ENCODE results near the gene CASQ1. TPM values are rescaled to one million over a fixed set of nuclear protein-coding genes. Genes with fewer than 3 reads are reported as not detected.

CASQ1 gene
- total RNA-seq, 1 donor from 2014 or later: 1.7 TPM

DNA sequence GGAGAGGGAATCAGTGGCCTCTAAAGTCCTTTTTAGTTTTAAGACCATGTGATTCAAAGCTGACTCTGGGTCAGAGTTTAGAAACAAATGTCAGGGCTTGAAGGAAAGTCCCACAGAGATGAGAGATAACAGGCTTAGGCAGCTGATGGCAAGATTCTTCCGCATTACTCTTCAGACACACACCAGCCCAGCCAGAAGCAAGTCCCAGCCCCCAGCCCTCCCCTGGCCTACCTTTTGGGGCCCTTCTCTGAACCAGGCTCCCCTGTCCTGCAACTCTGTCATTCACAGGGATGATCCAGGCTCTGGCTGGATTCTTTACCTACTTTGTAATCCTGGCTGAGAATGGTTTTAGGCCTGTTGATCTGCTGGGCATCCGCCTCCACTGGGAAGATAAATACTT is 13.1 kb upstream of the CASQ1 start:
- DNase-seq (ENCODE audit: low read depth) (no peak), FAIRE-seq (no peak)
- Histone ChIP-seq H2AFZ (ENCODE audit: low read depth, low read length) (no peak overlapping the region), H3K4me2 (ENCODE audit: low read length) (no peak overlapping the region), H3K79me2 (ENCODE audit: insufficient read depth, low read length) (no peaks in the 10 kb centered on the region), H3K4me1 (ENCODE audit: insufficient read depth, low read length) (no peaks in the 10 kb centered on the region), H3K27ac (ENCODE audit: low read depth, low read length) (no peak overlapping the region), H3K9ac (ENCODE audit: low read length) (no peak overlapping the region), H3K9me3 (ENCODE audit: insufficient read depth, low read depth, low read length) (no peaks in the 10 kb centered on the region), H3K27me3 (ENCODE audit: insufficient read depth, low read length) (peaks cover 5% of the 10 kb centered on the region), H3K36me3 (ENCODE audit: insufficient read depth, low read length) (no peaks in the 10 kb centered on the region), H3K4me3 (ENCODE audit: insufficient read depth, low read depth, low read length) (no peak overlapping the region), H4K20me1 (ENCODE audit: insufficient read depth, low read length) (no peaks in the 10 kb centered on the region)
- no peak for TF ChIP-seq EZH2 (IDR thresholded peaks at IDR 0.05; ENCODE audit: insufficient read depth, low read length)
- TF ChIP-seq, protein P1, sequence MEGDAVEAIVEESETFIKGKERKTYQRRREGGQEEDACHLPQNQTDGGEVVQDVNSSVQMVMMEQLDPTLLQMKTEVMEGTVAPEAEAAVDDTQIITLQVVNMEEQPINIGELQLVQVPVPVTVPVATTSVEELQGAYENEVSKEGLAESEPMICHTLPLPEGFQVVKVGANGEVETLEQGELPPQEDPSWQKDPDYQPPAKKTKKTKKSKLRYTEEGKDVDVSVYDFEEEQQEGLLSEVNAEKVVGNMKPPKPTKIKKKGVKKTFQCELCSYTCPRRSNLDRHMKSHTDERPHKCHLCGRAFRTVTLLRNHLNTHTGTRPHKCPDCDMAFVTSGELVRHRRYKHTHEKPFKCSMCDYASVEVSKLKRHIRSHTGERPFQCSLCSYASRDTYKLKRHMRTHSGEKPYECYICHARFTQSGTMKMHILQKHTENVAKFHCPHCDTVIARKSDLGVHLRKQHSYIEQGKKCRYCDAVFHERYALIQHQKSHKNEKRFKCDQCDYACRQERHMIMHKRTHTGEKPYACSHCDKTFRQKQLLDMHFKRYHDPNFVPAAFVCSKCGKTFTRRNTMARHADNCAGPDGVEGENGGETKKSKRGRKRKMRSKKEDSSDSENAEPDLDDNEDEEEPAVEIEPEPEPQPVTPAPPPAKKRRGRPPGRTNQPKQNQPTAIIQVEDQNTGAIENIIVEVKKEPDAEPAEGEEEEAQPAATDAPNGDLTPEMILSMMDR (IDR thresholded peaks at IDR 0.05; ENCODE audit: insufficient read depth, low read depth, low read length): no peak
- Mint-ChIP-seq H3K27me3 (ENCODE audit: low read depth, unreplicated experiment) (peaks cover 23% of the 10 kb centered on the region), H3K27ac (ENCODE audit: unreplicated experiment) (peak overlapping the region; percentile 19), H3K9me3 (ENCODE audit: unreplicated experiment) (peaks cover 2% of the 10 kb centered on the region), H3K36me3 (ENCODE audit: low read depth, unreplicated experiment) (no peaks in the 10 kb centered on the region), H3K4me3 (ENCODE audit: unreplicated experiment) (no peak overlapping the region), H3K4me1 (ENCODE audit: low read depth, unreplicated experiment) (peaks cover 15% of the 10 kb centered on the region)

DNA sequence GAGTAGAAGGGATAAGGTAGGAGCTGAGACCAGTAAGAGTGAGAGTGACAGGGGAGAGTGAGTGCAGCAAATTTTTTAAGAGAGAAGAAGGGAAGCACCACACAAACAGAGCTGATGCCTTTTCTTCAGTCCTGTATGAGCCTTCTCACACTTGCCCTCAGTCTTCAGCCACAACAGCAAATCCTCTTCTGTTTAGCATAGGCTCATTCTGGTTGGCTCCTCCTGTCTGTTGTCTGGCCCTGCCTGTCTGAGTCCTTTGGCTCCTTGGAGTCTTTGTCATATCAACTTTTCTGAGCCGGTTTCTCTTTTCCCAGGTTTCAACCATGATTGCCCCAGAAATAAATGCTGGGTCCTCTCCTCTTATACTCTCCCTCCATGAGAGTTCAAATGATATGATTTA is 12.7 kb upstream of the CASQ1 start:
- Histone ChIP-seq H3K9me3 (ENCODE audit: insufficient read depth, low read depth, low read length) (no peaks in the 10 kb centered on the region), H3K9ac (ENCODE audit: low read length) (no peak overlapping the region), H4K20me1 (ENCODE audit: insufficient read depth, low read length) (no peaks in the 10 kb centered on the region), H3K79me2 (ENCODE audit: insufficient read depth, low read length) (no peaks in the 10 kb centered on the region), H3K4me1 (ENCODE audit: insufficient read depth, low read length) (no peaks in the 10 kb centered on the region), H3K4me3 (ENCODE audit: insufficient read depth, low read depth, low read length) (no peak overlapping the region), H3K4me2 (ENCODE audit: low read length) (no peak overlapping the region), H3K36me3 (ENCODE audit: insufficient read depth, low read length) (no peaks in the 10 kb centered on the region), H3K27me3 (ENCODE audit: insufficient read depth, low read length) (peaks cover 5% of the 10 kb centered on the region), H2AFZ (ENCODE audit: low read depth, low read length) (no peak overlapping the region), H3K27ac (ENCODE audit: low read depth, low read length) (no peak overlapping the region)
- TF ChIP-seq, protein P1 (IDR thresholded peaks at IDR 0.05; ENCODE audit: insufficient read depth, low read depth, low read length): no peak
- Mint-ChIP-seq H3K4me1 (ENCODE audit: low read depth, unreplicated experiment) (peaks cover 14% of the 10 kb centered on the region), H3K9me3 (ENCODE audit: unreplicated experiment) (peaks cover 2% of the 10 kb centered on the region), H3K4me3 (ENCODE audit: unreplicated experiment) (no peak overlapping the region), H3K27ac (ENCODE audit: unreplicated experiment) (peak overlapping the region; percentile 19), H3K36me3 (ENCODE audit: low read depth, unreplicated experiment) (no peaks in the 10 kb centered on the region), H3K27me3 (ENCODE audit: low read depth, unreplicated experiment) (peaks cover 21% of the 10 kb centered on the region)
- no peak for FAIRE-seq
- no peak for DNase-seq (ENCODE audit: low read depth)

DNA sequence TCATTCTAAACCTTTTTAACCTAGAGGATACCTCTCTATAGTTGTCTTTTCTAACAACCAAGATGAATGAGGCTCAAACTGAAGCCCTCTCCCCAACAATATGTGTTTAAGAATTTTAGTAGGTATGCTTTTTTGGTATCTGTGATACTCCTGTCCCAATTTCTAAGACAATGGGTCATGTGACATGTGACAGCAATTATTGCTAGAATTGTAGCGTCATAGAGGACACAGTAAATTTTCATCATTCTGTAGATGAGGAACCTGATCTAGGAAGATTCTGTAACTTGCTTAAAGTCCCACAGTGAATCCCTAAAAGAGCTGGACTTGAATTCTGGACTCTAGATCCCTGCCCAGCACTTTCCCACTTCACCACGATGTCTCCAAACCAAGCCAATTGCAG is 11.6 kb upstream of the CASQ1 start:
- H3K4me2 ChIP-seq (ENCODE audit: low read length): no peak overlapping the region
- TF ChIP-seq, protein P1 (IDR thresholded peaks at IDR 0.05; ENCODE audit: insufficient read depth, low read depth, low read length): no peak
- no peak for TF ChIP-seq EZH2 (IDR thresholded peaks at IDR 0.05; ENCODE audit: insufficient read depth, low read length)
- no peak overlapping the region for H2AFZ ChIP-seq (ENCODE audit: low read depth, low read length)
- no peak overlapping the region for H3K9ac ChIP-seq (ENCODE audit: low read length)
- Mint-ChIP-seq H3K36me3 (ENCODE audit: low read depth, unreplicated experiment) (no peaks in the 10 kb centered on the region), H3K9me3 (ENCODE audit: unreplicated experiment) (peaks cover 2% of the 10 kb centered on the region), H3K27me3 (ENCODE audit: low read depth, unreplicated experiment) (peaks cover 12% of the 10 kb centered on the region), H3K4me3 (ENCODE audit: unreplicated experiment) (no peak overlapping the region), H3K4me1 (ENCODE audit: low read depth, unreplicated experiment) (peaks cover 14% of the 10 kb centered on the region), H3K27ac (ENCODE audit: unreplicated experiment) (no peak overlapping the region)
- no peaks in the 10 kb centered on the region for H4K20me1 ChIP-seq (ENCODE audit: insufficient read depth, low read length)
- no peaks in the 10 kb centered on the region for H3K36me3 ChIP-seq (ENCODE audit: insufficient read depth, low read length)
- no peaks in the 10 kb centered on the region for H3K4me1 ChIP-seq (ENCODE audit: insufficient read depth, low read length)
- H3K4me3 ChIP-seq (ENCODE audit: insufficient read depth, low read depth, low read length): no peak overlapping the region
- peaks cover 2% of the 10 kb centered on the region for H3K27me3 ChIP-seq (ENCODE audit: insufficient read depth, low read length)
- no peaks in the 10 kb centered on the region for H3K9me3 ChIP-seq (ENCODE audit: insufficient read depth, low read depth, low read length)
- FAIRE-seq: no peak
- H3K79me2 ChIP-seq (ENCODE audit: insufficient read depth, low read length): no peaks in the 10 kb centered on the region
- no peak overlapping the region for H3K27ac ChIP-seq (ENCODE audit: low read depth, low read length)
- DNase-seq (ENCODE audit: low read depth): no peak

Data from astrocyte (in vitro differentiated cells and primary cell).